ENCODE data around the gene PEX14.

- TF ChIP-seq ZNF274 (IDR thresholded peaks at IDR 0.05; ENCODE audit: low read depth, low read length) (no peak), YY1 (IDR thresholded peaks at IDR 0.05; ENCODE audit: insufficient read depth, insufficient read length) (no peak), SUZ12 (IDR thresholded peaks at IDR 0.05; ENCODE audit: extremely low read depth, insufficient read depth, insufficient read length) (no peak)
Observed at GRCh38 chr1:10648689-10649516, 174.2 kb downstream of the PEX14 start.

All from NT2/D1 (cell line).